Lung (tissue), 12 donors: Measurements from ENCODE around the gene HOTAIR. TPM values are rescaled to one million over a fixed set of nuclear protein-coding genes. Genes with fewer than 3 reads are reported as not detected.

Experiments used
- ATAC-seq: fragments of 200-7000 bp; cut with Tn5 transposase; one replicate; pipeline ENCODE4 v1.9.1; 2020; ENCODE audit warnings: moderate number of reproducible peaks; ENCODE audit not compliant: insufficient read depth, low FRiP score
- DNase-seq, 3 donors: peaks; one replicate each; pipeline ENCODE4 v3.0.0-alpha.2; 2013 to 2017
- H3K27ac ChIP-seq, 2 donors: one replicate each; pipeline ENCODE4 v1.5.1; 2013; ENCODE audit warnings: mild to moderate bottlenecking in 2 of 2, moderate library complexity in 2 of 2, control low read depth in 1 of 2, inconsistent platforms in 1 of 2, low read depth in 1 of 2, low read length in 1 of 2
- H3K27me3 ChIP-seq, 3 donors: one replicate each; pipeline ENCODE4 v1.5.1; 2013; ENCODE audit warnings: low read length in 2 of 3; ENCODE audit not compliant: control insufficient read depth in 3 of 3, insufficient read depth in 3 of 3
- H3K36me3 ChIP-seq, 4 donors: one replicate each; pipeline ENCODE4 v1.5.1; 2013; ENCODE audit warnings: low read length in 4 of 4, mild to moderate bottlenecking in 1 of 4, moderate library complexity in 1 of 4; ENCODE audit not compliant: control insufficient read depth in 4 of 4, insufficient read depth in 4 of 4
- H3K4me1 ChIP-seq, 5 donors: one replicate each; pipeline ENCODE4 v1.5.1; 2013; ENCODE audit warnings: low read length in 5 of 5, mild to moderate bottlenecking in 2 of 5, moderate library complexity in 1 of 5; ENCODE audit not compliant: control insufficient read depth in 5 of 5, insufficient read depth in 5 of 5
- H3K4me3 ChIP-seq: one replicate; pipeline ENCODE4 v1.5.1; 2013; ENCODE audit warnings: mild to moderate bottlenecking, control low read depth, moderate library complexity
- H3K9ac ChIP-seq, 2 donors: one replicate each; pipeline ENCODE4 v1.5.1; 2013; ENCODE audit warnings: low read length in 2 of 2, control low read depth in 1 of 2; ENCODE audit not compliant: insufficient read depth in 1 of 2
- H3K9me3 ChIP-seq, 4 donors: one replicate each; pipeline ENCODE4 v1.5.1; 2013; ENCODE audit warnings: low read length in 3 of 4, mild to moderate bottlenecking in 1 of 4, moderate library complexity in 1 of 4; ENCODE audit not compliant: control insufficient read depth in 4 of 4, insufficient read depth in 3 of 4
- WGBS, 2 donors: extraction: QIAGEN DNeasy Blood & Tissue Kit; methylation state at CpG; one replicate each; pipeline ENCODE4 v1.1.7; 2013; 5-methylcytosine and 5-hydroxymethylcytosine counted together
- polyA plus RNA-seq, 2 donors: library from polyadenylated mRNA; stranded (reverse); fragments of 200-250 nt; gene quantifications; one replicate each; pipeline ENCODE4 v1.2.1, GENCODE V29; 2013
- total RNA-seq, 2 donors: library from RNA; depleted of rRNA in 1 of 2; stranded (reverse); fragments of >200 nt in 1 of 2; gene quantifications; one replicate each; pipeline ENCODE4 v1.2.1, GENCODE V29; 2014 to 2021
- TF ChIP-seq, protein P1 (sequence below): IDR thresholded peaks from 2 replicates; pipeline ENCODE4 v1.5.1; 2012; ENCODE audit warnings: mild to moderate bottlenecking; ENCODE audit errors: control extremely low read depth, extremely low read depth
- donor health status: control.
- donor health status: control.
- donor health status: Bipolar disorder and iron deficiency.
- donor health status: healthy.
- donor health status: DM: yes; HTN: yes; CAD: no.

The HOTAIR gene
- total and polyA plus RNA-seq, 4 donors: 0.15 TPM; not detected in 3

DNA sequence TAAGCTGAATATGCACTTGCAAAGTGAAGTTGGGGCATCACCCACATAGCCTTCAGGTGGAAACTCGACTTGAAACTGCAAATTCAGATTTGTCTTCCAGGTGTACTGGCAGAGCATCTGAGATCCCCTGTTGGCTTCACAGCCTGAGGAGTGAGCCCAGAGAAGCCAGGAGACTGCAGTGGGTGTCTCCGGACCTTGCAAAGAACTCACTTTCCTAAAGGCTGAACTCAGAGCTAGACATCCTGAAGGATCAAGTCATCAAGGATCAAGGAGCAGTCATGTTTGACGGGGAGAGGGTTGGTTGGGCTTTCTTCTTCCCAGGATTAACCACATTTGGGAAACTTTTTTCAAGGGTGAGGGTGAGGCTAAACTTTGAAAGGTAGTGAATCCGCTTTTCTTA lies 45.2 kb downstream of the HOTAIR start:
- no peaks in the 10 kb centered on the region for H3K36me3 ChIP-seq
- H3K9ac ChIP-seq: no peak overlapping the region
- 15 to 20% methylated on average over 4 of the region's 4 CpGs for WGBS, 2 donors
- H3K27ac ChIP-seq: no peak overlapping the region
- no peak for DNase-seq
- no peak overlapping the region for H3K4me3 ChIP-seq
- H3K9me3 ChIP-seq: peaks cover 0 to 18% (median 0%) of the 10 kb centered on the region in 4 donors
- no peak for ATAC-seq
- peaks cover 40 to 100% (median 99%) of the 10 kb centered on the region in 3 donors for H3K27me3 ChIP-seq
- H3K4me1 ChIP-seq: peaks cover 0 to 3% (median 0%) of the 10 kb centered on the region in 5 donors
- TF ChIP-seq, protein P1, sequence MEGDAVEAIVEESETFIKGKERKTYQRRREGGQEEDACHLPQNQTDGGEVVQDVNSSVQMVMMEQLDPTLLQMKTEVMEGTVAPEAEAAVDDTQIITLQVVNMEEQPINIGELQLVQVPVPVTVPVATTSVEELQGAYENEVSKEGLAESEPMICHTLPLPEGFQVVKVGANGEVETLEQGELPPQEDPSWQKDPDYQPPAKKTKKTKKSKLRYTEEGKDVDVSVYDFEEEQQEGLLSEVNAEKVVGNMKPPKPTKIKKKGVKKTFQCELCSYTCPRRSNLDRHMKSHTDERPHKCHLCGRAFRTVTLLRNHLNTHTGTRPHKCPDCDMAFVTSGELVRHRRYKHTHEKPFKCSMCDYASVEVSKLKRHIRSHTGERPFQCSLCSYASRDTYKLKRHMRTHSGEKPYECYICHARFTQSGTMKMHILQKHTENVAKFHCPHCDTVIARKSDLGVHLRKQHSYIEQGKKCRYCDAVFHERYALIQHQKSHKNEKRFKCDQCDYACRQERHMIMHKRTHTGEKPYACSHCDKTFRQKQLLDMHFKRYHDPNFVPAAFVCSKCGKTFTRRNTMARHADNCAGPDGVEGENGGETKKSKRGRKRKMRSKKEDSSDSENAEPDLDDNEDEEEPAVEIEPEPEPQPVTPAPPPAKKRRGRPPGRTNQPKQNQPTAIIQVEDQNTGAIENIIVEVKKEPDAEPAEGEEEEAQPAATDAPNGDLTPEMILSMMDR: no peak

GRCh38 chr12:53928054-53928835 lies 46.5 kb downstream of the HOTAIR start:
- H3K9ac ChIP-seq: no peak overlapping the region
- no peak overlapping the region for H3K4me3 ChIP-seq
- no peaks in the 10 kb centered on the region for H3K36me3 ChIP-seq
- DNase-seq: no peak
- WGBS, 2 donors: 7% methylated on average over 30 to 31 of the region's 31 CpGs
- TF ChIP-seq, protein P1: no peak
- no peak for ATAC-seq
- H3K9me3 ChIP-seq: peaks cover 0 to 14% (median 0%) of the 10 kb centered on the region in 4 donors
- peaks cover 0 to 3% (median 0%) of the 10 kb centered on the region in 5 donors for H3K4me1 ChIP-seq
- H3K27ac ChIP-seq: no peak overlapping the region
- peaks cover 33 to 100% (median 99%) of the 10 kb centered on the region in 3 donors for H3K27me3 ChIP-seq

GRCh38 chr12:53927220-53928029 lies 47.3 kb downstream of the HOTAIR start:
- Histone ChIP-seq H3K4me3 (no peak overlapping the region), H3K27me3 (peaks cover 30 to 100% (median 99%) of the 10 kb centered on the region in 3 donors), H3K36me3 (no peaks in the 10 kb centered on the region), H3K9me3 (peaks cover 0 to 14% (median 0%) of the 10 kb centered on the region in 4 donors), H3K4me1 (peaks cover 0 to 3% (median 0%) of the 10 kb centered on the region in 5 donors), H3K27ac (no peak overlapping the region), H3K9ac (no peak overlapping the region)
- 4 to 7% methylated on average over 40 to 45 of the region's 45 CpGs for WGBS, 2 donors
- ATAC-seq (no peak), DNase-seq (no peak)
- TF ChIP-seq, protein P1: no peak
